Measurements from ENCODE around the gene CRISPLD2. TPM values are rescaled to one million over a fixed set of nuclear protein-coding genes. Genes with fewer than 3 reads are reported as not detected.

Gene CRISPLD2
- total and polyA plus RNA-seq, 10 of the 15 experiments (the other 5 are each of a cell fraction or from before 2014, with no cell fraction given), result 0.03 to 0.30 (median 0.08) TPM; not detected in 5

DNA sequence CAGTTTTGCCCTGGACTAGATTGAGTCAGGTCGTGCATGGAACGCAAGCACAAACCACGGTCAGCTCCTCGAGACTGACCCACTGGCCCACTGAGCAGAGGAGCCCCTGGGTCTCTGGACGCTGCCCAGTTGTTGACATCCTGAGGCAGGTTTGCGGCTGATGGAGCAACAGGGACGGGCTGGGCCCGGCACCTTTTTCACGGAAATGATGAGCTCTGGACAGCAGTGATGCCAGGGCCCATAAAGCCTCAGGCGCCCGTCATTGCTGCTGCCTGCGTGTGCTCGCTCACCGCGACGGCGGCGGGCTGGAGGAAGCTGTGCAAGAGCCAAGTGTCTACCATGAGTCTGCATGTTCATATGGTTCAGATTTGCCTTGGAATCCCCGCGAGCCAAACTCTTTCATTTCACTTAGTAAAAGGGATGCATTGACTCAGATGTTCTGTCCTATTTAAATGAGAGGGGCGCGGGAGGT, 30.8 kb upstream of the CRISPLD2 start:
- no peaks in the 10 kb centered on the region for H3K4me1 ChIP-seq (ENCODE audit: control insufficient read depth, insufficient read depth, low read length)
- in situ Hi-C loops (cut with MboI), result no loop called here
- no peaks in the 10 kb centered on the region for H3K27me3 ChIP-seq (replicated peaks in 1 of 2; ENCODE audit: control insufficient read depth in 2 of 2, insufficient read depth in 2 of 2, low read length in 1 of 2)
- H3K79me2 ChIP-seq (ENCODE audit: control insufficient read depth, insufficient read depth, low read length), result no peaks in the 10 kb centered on the region
- ATAC-seq (no peak), DNase-seq (ENCODE audit: low read depth, low spot score) (no peak), FAIRE-seq (no peak)
- RAD21 ChIA-PET (ENCODE audit: unreplicated experiment), result no interaction called here
- no peak overlapping the region for H3K4me2 ChIP-seq (ENCODE audit: control insufficient read depth, insufficient read depth)
- no peaks in the 10 kb centered on the region; a peak in 1 of 4 replicates for H3K36me3 ChIP-seq (ENCODE audit: control insufficient read depth in 2 of 2, insufficient read depth in 2 of 2, low read length in 1 of 2)
- SMC1A ChIA-PET (ENCODE audit: uncharacterized antibody, unreplicated experiment), result no interaction called here
- POLR2A ChIA-PET, result no interaction called here
- no TSS peak for BruUV-seq (replicated peaks)
- no peak overlapping the region for H3K27ac ChIP-seq (ENCODE audit: control insufficient read depth, insufficient read depth)
- H3K9ac ChIP-seq (ENCODE audit: control insufficient read depth, insufficient read depth, low read length), result no peak overlapping the region
- no peak overlapping the region for H2AFZ ChIP-seq (ENCODE audit: control insufficient read depth, low read depth, low read length)
- intact Hi-C loops (cut with micrococcal nuclease; ENCODE audit: unreplicated experiment), result no loop called here
- CTCF ChIA-PET, result no interaction called here
- H4K20me1 ChIP-seq (ENCODE audit: control insufficient read depth, insufficient read depth), result no peaks in the 10 kb centered on the region
- WGBS (ENCODE audit: insufficient coverage, insufficient replicate concordance, low lambda C conversion rate, missing lambda C conversion rate), result 94% methylated on average over 22 of the region's 22 CpGs
- TF ChIP-seq KAT2A (conservative IDR thresholded peaks at IDR 0.05; ENCODE audit: control insufficient read depth, low read depth, low read length), result no peak
- no peak for TF ChIP-seq TBL1XR1 (IDR thresholded peaks at IDR 0.05; ENCODE audit: low read depth, low read length)
- no peak for TF ChIP-seq TCF12 (IDR thresholded peaks at IDR 0.05; ENCODE audit: low read depth, low read length)
- no peak for TF ChIP-seq WRNIP1 (IDR thresholded peaks at IDR 0.05; ENCODE audit: borderline replicate concordance, low read depth, low read length)
- no peak for TF ChIP-seq SMARCA5 (IDR thresholded peaks at IDR 0.05)
- TF ChIP-seq MYB (IDR thresholded peaks at IDR 0.05; ENCODE audit: borderline replicate concordance, low read depth, low read length), result no peak
- TF ChIP-seq ESRRA (IDR thresholded peaks at IDR 0.05; ENCODE audit: low read length), result no peak
- TF ChIP-seq, protein P1, sequence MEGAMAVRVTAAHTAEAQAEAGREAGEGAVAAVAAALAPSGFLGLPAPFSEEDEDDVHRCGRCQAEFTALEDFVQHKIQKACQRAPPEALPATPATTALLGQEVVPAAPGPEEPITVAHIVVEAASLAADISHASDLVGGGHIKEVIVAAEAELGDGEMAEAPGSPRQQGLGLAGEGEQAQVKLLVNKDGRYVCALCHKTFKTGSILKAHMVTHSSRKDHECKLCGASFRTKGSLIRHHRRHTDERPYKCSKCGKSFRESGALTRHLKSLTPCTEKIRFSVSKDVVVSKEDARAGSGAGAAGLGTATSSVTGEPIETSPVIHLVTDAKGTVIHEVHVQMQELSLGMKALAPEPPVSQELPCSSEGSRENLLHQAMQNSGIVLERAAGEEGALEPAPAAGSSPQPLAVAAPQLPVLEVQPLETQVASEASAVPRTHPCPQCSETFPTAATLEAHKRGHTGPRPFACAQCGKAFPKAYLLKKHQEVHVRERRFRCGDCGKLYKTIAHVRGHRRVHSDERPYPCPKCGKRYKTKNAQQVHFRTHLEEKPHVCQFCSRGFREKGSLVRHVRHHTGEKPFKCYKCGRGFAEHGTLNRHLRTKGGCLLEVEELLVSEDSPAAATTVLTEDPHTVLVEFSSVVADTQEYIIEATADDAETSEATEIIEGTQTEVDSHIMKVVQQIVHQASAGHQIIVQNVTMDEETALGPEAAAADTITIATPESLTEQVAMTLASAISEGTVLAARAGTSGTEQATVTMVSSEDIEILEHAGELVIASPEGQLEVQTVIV (IDR thresholded peaks at IDR 0.05; ENCODE audit: borderline replicate concordance, partially characterized antibody), result no peak
- no peak for TF ChIP-seq MXI1 (IDR thresholded peaks at IDR 0.05; ENCODE audit: low read depth, low read length)
- no peak for TF ChIP-seq ZNF622 (IDR thresholded peaks at IDR 0.05)
- no peak for TF ChIP-seq ZNF274 (IDR thresholded peaks at IDR 0.05; ENCODE audit: insufficient read depth, insufficient read length)
- no peak for TF ChIP-seq ZZZ3 (IDR thresholded peaks at IDR 0.05; ENCODE audit: control insufficient read depth, insufficient read length, low read depth)
- TF ChIP-seq, protein P2, sequence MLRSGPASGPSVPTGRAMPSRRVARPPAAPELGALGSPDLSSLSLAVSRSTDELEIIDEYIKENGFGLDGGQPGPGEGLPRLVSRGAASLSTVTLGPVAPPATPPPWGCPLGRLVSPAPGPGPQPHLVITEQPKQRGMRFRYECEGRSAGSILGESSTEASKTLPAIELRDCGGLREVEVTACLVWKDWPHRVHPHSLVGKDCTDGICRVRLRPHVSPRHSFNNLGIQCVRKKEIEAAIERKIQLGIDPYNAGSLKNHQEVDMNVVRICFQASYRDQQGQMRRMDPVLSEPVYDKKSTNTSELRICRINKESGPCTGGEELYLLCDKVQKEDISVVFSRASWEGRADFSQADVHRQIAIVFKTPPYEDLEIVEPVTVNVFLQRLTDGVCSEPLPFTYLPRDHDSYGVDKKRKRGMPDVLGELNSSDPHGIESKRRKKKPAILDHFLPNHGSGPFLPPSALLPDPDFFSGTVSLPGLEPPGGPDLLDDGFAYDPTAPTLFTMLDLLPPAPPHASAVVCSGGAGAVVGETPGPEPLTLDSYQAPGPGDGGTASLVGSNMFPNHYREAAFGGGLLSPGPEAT (IDR thresholded peaks at IDR 0.05; ENCODE audit: low read depth), result no peak
- TF ChIP-seq IKZF1 (conservative IDR thresholded peaks at IDR 0.05), result no peak
- TF ChIP-seq, protein P3, sequence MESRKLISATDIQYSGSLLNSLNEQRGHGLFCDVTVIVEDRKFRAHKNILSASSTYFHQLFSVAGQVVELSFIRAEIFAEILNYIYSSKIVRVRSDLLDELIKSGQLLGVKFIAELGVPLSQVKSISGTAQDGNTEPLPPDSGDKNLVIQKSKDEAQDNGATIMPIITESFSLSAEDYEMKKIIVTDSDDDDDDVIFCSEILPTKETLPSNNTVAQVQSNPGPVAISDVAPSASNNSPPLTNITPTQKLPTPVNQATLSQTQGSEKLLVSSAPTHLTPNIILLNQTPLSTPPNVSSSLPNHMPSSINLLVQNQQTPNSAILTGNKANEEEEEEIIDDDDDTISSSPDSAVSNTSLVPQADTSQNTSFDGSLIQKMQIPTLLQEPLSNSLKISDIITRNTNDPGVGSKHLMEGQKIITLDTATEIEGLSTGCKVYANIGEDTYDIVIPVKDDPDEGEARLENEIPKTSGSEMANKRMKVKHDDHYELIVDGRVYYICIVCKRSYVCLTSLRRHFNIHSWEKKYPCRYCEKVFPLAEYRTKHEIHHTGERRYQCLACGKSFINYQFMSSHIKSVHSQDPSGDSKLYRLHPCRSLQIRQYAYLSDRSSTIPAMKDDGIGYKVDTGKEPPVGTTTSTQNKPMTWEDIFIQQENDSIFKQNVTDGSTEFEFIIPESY (IDR thresholded peaks at IDR 0.05), result no peak
- TF ChIP-seq ZSCAN29 (IDR thresholded peaks at IDR 0.05), result no peak
- no peak overlapping the region for H3K4me3 ChIP-seq
- no peaks in the 10 kb centered on the region for H3K9me3 ChIP-seq (replicated peaks; ENCODE audit: control insufficient read depth, insufficient read depth, low read length)

Measured in GM12878 (cell line).